HCT116 (cell line): ENCODE results near the gene CGNL1. TPM values are rescaled to one million over a fixed set of nuclear protein-coding genes. Genes with fewer than 3 reads are reported as not detected.

Source experiments
- ATAC-seq: fragments of 200-7000 bp; cut with Tn5 transposase; 2 replicates; pipeline ENCODE4 v1.9.1; 2020; ENCODE audit warnings: mild to moderate bottlenecking, moderate library complexity
- BruUV-seq: library from RNA; stranded (reverse); fragments of 400-500 nt; replicated peaks from 2 replicates; lab custom pipeline; 2021; lab: Mats Ljungman, UMichigan
- CTCF ChIA-PET: fragments of 300-600 bp; sonication (Branson Sonifier 250); formaldehyde crosslinking; loops from one replicate; lab custom pipeline; 2021; ENCODE audit warnings: antibody characterized with exemption; lab: Charles Lee
- POLR2A ChIA-PET: fragments of 300-600, 350-600 bp; sonication (Branson Sonifier 250); formaldehyde crosslinking; loops from one replicate; lab custom pipeline; 2021; ENCODE audit warnings: antibody characterized with exemption; lab: Charles Lee
- RAD21 ChIA-PET, 2 experiments: fragments of 300-600 bp; sonication (Branson Sonifier 250); formaldehyde crosslinking; loops; one replicate each; lab custom pipeline; 2023; ENCODE audit warnings: low total read pairs in 2 of 2; ENCODE audit not compliant: uncharacterized antibody in 2 of 2, unreplicated experiment in 2 of 2, low non-redundant PET in 1 of 2; lab: Charles Lee
- DNase-seq: peaks from one replicate; pipeline ENCODE4 v3.0.0-alpha.2; 2010; ENCODE audit warnings: low read depth, low spot score
- H2AFZ ChIP-seq: fragments of 200-600 bp; shearing (Covaris generic), sonication (generic); 2 replicates; pipeline ENCODE4 v1.6.1; 2017; ENCODE audit warnings: low read depth, mixed run types, mixed read lengths, antibody characterized with exemption, low read length; ENCODE audit not compliant: poor library complexity, severe bottlenecking
- H3K27ac ChIP-seq: 2 replicates; pipeline ENCODE4 v1.5.1; 2012; ENCODE audit warnings: low read depth, low read length
- H3K27me3 ChIP-seq: fragments of 200-600 bp; sonication (generic); 2 replicates; pipeline ENCODE4 v1.6.1; 2016; ENCODE audit warnings: mixed run types, low read length, mixed read lengths; ENCODE audit not compliant: insufficient read depth
- H3K36me3 ChIP-seq, 2 experiments: fragments of 200-500 bp in 1 of 2; fragments of 200-600 bp in 1 of 2; sonication (Bioruptor generic) in 1 of 2; sonication (generic) in 1 of 2; 2 replicates each; pipeline versions ENCODE4 v1.5.1 to v1.6.1; 2014 to 2016; ENCODE audit warnings: low read length in 2 of 2, inconsistent platforms in 1 of 2, mixed read lengths in 1 of 2, mixed run types in 1 of 2; ENCODE audit not compliant: insufficient read depth in 2 of 2, control insufficient read depth in 1 of 2
- H3K4me1 ChIP-seq, 2 experiments: fragments of 200-600 bp in 1 of 2; sonication (generic) in 1 of 2; 2 replicates each; pipeline versions ENCODE4 v1.5.1 to v1.6.1; 2012 to 2017; ENCODE audit warnings: low read length in 2 of 2, inconsistent platforms in 1 of 2, mild to moderate bottlenecking in 1 of 2, mixed read lengths in 1 of 2, mixed run types in 1 of 2, moderate library complexity in 1 of 2; ENCODE audit not compliant: insufficient read depth in 2 of 2, control insufficient read depth in 1 of 2
- H3K4me2 ChIP-seq: fragments of 200-600 bp; sonication (generic); 2 replicates; pipeline ENCODE4 v1.6.1; 2017; ENCODE audit warnings: mixed run types, low read length, mixed read lengths
- H3K4me3 ChIP-seq, 2 experiments: fragments of 200-600 bp in 1 of 2; sonication (generic) in 1 of 2; replicated peaks in 1 of 2; 2 replicates each; pipeline ENCODE4 v1.5.1; 2011 to 2016; ENCODE audit warnings: low read length in 2 of 2, control low read depth in 1 of 2, low read depth in 1 of 2, mild to moderate bottlenecking in 1 of 2, mixed read lengths in 1 of 2, mixed run types in 1 of 2
- H3K79me2 ChIP-seq: fragments of 200-600 bp; sonication (generic); 2 replicates; pipeline ENCODE4 v1.6.1; 2017; ENCODE audit warnings: mild to moderate bottlenecking, mixed run types, low read length, moderate library complexity, mixed read lengths; ENCODE audit not compliant: insufficient read depth
- H3K9ac ChIP-seq: fragments of 200-600 bp; sonication (generic); 2 replicates; pipeline ENCODE4 v1.6.1; 2016; ENCODE audit warnings: low read length, mixed read lengths
- H3K9me2 ChIP-seq: fragments of 200-600 bp; sonication (generic), shearing (Covaris generic); 2 replicates; pipeline ENCODE4 v1.6.1; 2017; ENCODE audit warnings: mixed run types, mild to moderate bottlenecking, moderate library complexity; ENCODE audit not compliant: insufficient read depth
- H3K9me3 ChIP-seq, 2 experiments: fragments of 200-500 bp in 1 of 2; fragments of 200-600 bp in 1 of 2; sonication (Bioruptor generic) in 1 of 2; sonication (generic) in 1 of 2; 2 replicates each; pipeline ENCODE4 v1.6.1; 2014 to 2017; ENCODE audit warnings: low read length in 2 of 2, mixed read lengths in 2 of 2, inconsistent platforms in 1 of 2, low read depth in 1 of 2, mild to moderate bottlenecking in 1 of 2, mixed run types in 1 of 2, moderate library complexity in 1 of 2; ENCODE audit not compliant: control insufficient read depth in 1 of 2, insufficient read depth in 1 of 2
- H4K20me1 ChIP-seq: fragments of 200-600 bp; sonication (generic), shearing (Covaris generic); 2 replicates; pipeline ENCODE4 v1.6.1; 2017; ENCODE audit warnings: mixed run types, mild to moderate bottlenecking, moderate library complexity; ENCODE audit not compliant: insufficient read depth
- ATF3 ChIP-seq: IDR thresholded peaks from 2 replicates; pipeline ENCODE4 v1.6.1; 2012
- CBX3 ChIP-seq: IDR thresholded peaks from 2 replicates; pipeline ENCODE4 v1.6.1; 2012; ENCODE audit warnings: low read depth
- CEBPB ChIP-seq: IDR thresholded peaks from 2 replicates; pipeline ENCODE4 v1.6.1; 2012; ENCODE audit warnings: low read depth
- EGR1 ChIP-seq: IDR thresholded peaks from 2 replicates; pipeline ENCODE4 v1.6.1; 2012; ENCODE audit warnings: low read depth
- EZH2 ChIP-seq: fragments of 200-600 bp; sonication (generic); IDR thresholded peaks from 2 replicates; pipeline ENCODE4 v1.6.1; 2017; ENCODE audit warnings: antibody characterized with exemption, mixed run types
- EZH2phosphoT487 ChIP-seq: fragments of 200-600 bp; IDR thresholded peaks from 2 replicates; pipeline ENCODE4 v1.6.1; 2018; ENCODE audit warnings: antibody characterized with exemption, borderline replicate concordance
- FOSL1 ChIP-seq: IDR thresholded peaks from 2 replicates; pipeline ENCODE4 v1.6.1; 2012; ENCODE audit warnings: low read depth
- JUND ChIP-seq: IDR thresholded peaks from 2 replicates; pipeline ENCODE4 v1.6.1; 2012
- POLR2A ChIP-seq: IDR thresholded peaks from 2 replicates; pipeline ENCODE4 v1.7.0; 2011; ENCODE audit warnings: borderline replicate concordance; ENCODE audit not compliant: insufficient read depth, insufficient read length; ENCODE audit errors: extremely low read depth
- POLR2AphosphoS5 ChIP-seq: IDR thresholded peaks from 2 replicates; pipeline ENCODE4 v1.6.1; 2011; ENCODE audit warnings: mild to moderate bottlenecking, low read depth, low read length, moderate library complexity
- RAD21 ChIP-seq: IDR thresholded peaks from 2 replicates; pipeline ENCODE4 v1.6.1; 2012; ENCODE audit warnings: low read depth, mild to moderate bottlenecking
- SIN3A ChIP-seq: IDR thresholded peaks from 2 replicates; pipeline ENCODE4 v1.6.1; 2012; ENCODE audit warnings: low read depth
- SP1 ChIP-seq: IDR thresholded peaks from 2 replicates; pipeline ENCODE4 v1.6.1; 2012; ENCODE audit warnings: low read depth
- SRF ChIP-seq: IDR thresholded peaks from 2 replicates; pipeline ENCODE4 v1.6.1; 2012; ENCODE audit warnings: low read depth
- YY1 ChIP-seq: IDR thresholded peaks from 2 replicates; pipeline ENCODE4 v1.6.1; 2011; ENCODE audit warnings: low read length, low read depth, moderate library complexity, mild to moderate bottlenecking; ENCODE audit not compliant: insufficient replicate concordance; ENCODE audit errors: extremely low read depth
- ZBTB33 ChIP-seq: IDR thresholded peaks from 2 replicates; pipeline ENCODE4 v1.6.1; 2011; ENCODE audit warnings: mild to moderate bottlenecking, low read length, moderate library complexity; ENCODE audit not compliant: insufficient replicate concordance; ENCODE audit errors: extremely low read depth
- ZFX ChIP-seq: fragments of 450-650 bp; IDR thresholded peaks from 2 replicates; pipeline ENCODE4 v1.6.1; 2017
- ZNF274 ChIP-seq: fragments of 200-500 bp; sonication (Bioruptor generic); IDR thresholded peaks from 2 replicates; pipeline ENCODE4 v1.6.1; 2014; ENCODE audit warnings: mild to moderate bottlenecking, low read depth, low read length, inconsistent platforms
- intact Hi-C: fragments of 100-400 bp; cut with micrococcal nuclease; formaldehyde crosslinking; loops from 2 replicates; pipeline ENCODE4 v1.10.0; 2022
- total RNA-seq: library from RNA; stranded (reverse); gene quantifications from one replicate; pipeline ENCODE4 v1.2.1, GENCODE V29; 2021; ENCODE audit not compliant: unreplicated experiment

CGNL1 gene
- total RNA-seq, 1 experiment from 2014 or later = 2.2 TPM

GRCh38 chr15:57565311-57565710, 189.0 kb downstream of the CGNL1 start:
- ATAC-seq = no peak

GRCh38 chr15:57566834-57567233, 190.5 kb downstream of the CGNL1 start:
- POLR2A ChIA-PET = no interaction called here
- Histone ChIP-seq H3K9me3 (no peaks in the 10 kb centered on the region), H3K79me2 (no peaks in the 10 kb centered on the region), H3K4me3 (no peak overlapping the region), H3K4me1 (peaks cover 0 to 25% of the 10 kb centered on the region in 2 experiments; a peak in 2 of 4 replicates), H3K4me2 (no peak overlapping the region), H3K27me3 (no peaks in the 10 kb centered on the region), H3K9ac (no peak overlapping the region), H3K27ac (no peak overlapping the region), H4K20me1 (no peaks in the 10 kb centered on the region), H2AFZ (no peak overlapping the region), H3K36me3 (no peaks in the 10 kb centered on the region), H3K9me2 (no peaks in the 10 kb centered on the region)
- RAD21 ChIA-PET = no interaction called here
- intact Hi-C loops = no loop called here
- CTCF ChIA-PET = no interaction called here
- ATAC-seq (no peak), DNase-seq (no peak)
- BruUV-seq = no TSS peak
- TF ChIP-seq ZFX (no peak), EZH2 (no peak), ZNF274 (no peak), YY1 (no peak), ZBTB33 (no peak), EZH2phosphoT487 (no peak), SP1 (no peak), CEBPB (no peak), SRF (no peak), RAD21 (no peak), CBX3 (no peak), POLR2A (no peak)

More at GRCh38 chr15:57565311-57565710, 189.0 kb downstream of the CGNL1 start:
- H3K4me3 ChIP-seq = no peak overlapping the region
- no peak overlapping the region for H2AFZ ChIP-seq
- no peaks in the 10 kb centered on the region for H4K20me1 ChIP-seq
- ChIA-PET RAD21 (no interaction called here), CTCF (no interaction called here), POLR2A (no interaction called here)
- H3K9ac ChIP-seq = no peak overlapping the region
- H3K9me3 ChIP-seq = no peaks in the 10 kb centered on the region
- no peaks in the 10 kb centered on the region for H3K79me2 ChIP-seq
- TF ChIP-seq SIN3A (no peak), EZH2 (no peak), POLR2A (no peak), JUND (no peak), RAD21 (no peak), ZFX (no peak), SRF (no peak), SP1 (no peak), CEBPB (no peak), CBX3 (no peak), ATF3 (no peak), ZNF274 (no peak), YY1 (no peak), POLR2AphosphoS5 (no peak), FOSL1 (no peak), EGR1 (no peak)
- no peak for DNase-seq
- peaks cover 0 to 22% of the 10 kb centered on the region in 2 experiments; a peak in 2 of 4 replicates for H3K4me1 ChIP-seq
- H3K27ac ChIP-seq = no peak overlapping the region
- intact Hi-C loops = no loop called here
- BruUV-seq = no TSS peak
- no peaks in the 10 kb centered on the region for H3K36me3 ChIP-seq
- H3K9me2 ChIP-seq = no peaks in the 10 kb centered on the region
- H3K27me3 ChIP-seq = no peaks in the 10 kb centered on the region
- H3K4me2 ChIP-seq = no peak overlapping the region
